Measurements from ENCODE around the gene PUS7. TPM values are rescaled to one million over a fixed set of nuclear protein-coding genes. Genes with fewer than 3 reads are reported as not detected.

PUS7 gene
- total RNA-seq, 4 donors from 2014 or later = 13.4 to 66.2 (median 17.8) TPM

GRCh38 chr7:105493196-105493922, 28.7 kb downstream of the PUS7 start:
- Histone ChIP-seq H3K4me3 (no peak overlapping the region), H3K27me3 (no peaks in the 10 kb centered on the region), H3K9me3 (no peaks in the 10 kb centered on the region), H3K36me3 (peaks cover 0 to 10% of the 10 kb centered on the region in 2 donors), H3K27ac (no peak overlapping the region), H3K4me1 (no peaks in the 10 kb centered on the region)
- ATAC-seq (no peak), DNase-seq (no peak)
- intact Hi-C loops (cut with DNase I; ENCODE audit: low total_unique reads) = no loop called here
- TF ChIP-seq POLR2A (IDR thresholded peaks at IDR 0.05) (no peak), CTCF (IDR thresholded peaks at IDR 0.05 in 4 of 5, conservative IDR thresholded peaks at IDR 0.05 in 1 of 5) (no peak)
- in situ Hi-C loops (cut with MboI; ENCODE audit: low sequenced_read_pairs in 4 of 4) = no loop called here

- DNase-seq (no peak), ATAC-seq (no peak)
- intact Hi-C loops (cut with DNase I; ENCODE audit: low total_unique reads) (no loop called here), in situ Hi-C loops (cut with MboI; ENCODE audit: low sequenced_read_pairs in 4 of 4) (no loop called here)
- no peak overlapping the region for H3K27ac ChIP-seq
- H3K4me1 ChIP-seq = no peaks in the 10 kb centered on the region
- no peak for TF ChIP-seq POLR2A (IDR thresholded peaks at IDR 0.05)
- TF ChIP-seq CTCF (IDR thresholded peaks at IDR 0.05 in 4 of 5, conservative IDR thresholded peaks at IDR 0.05 in 1 of 5) = no peak
- no peaks in the 10 kb centered on the region for H3K9me3 ChIP-seq
- peaks cover 0 to 16% of the 10 kb centered on the region in 2 donors for H3K36me3 ChIP-seq
- H3K27me3 ChIP-seq = no peaks in the 10 kb centered on the region
- H3K4me3 ChIP-seq = no peak overlapping the region
Observed at GRCh38 chr7:105489409-105489808, 32.7 kb downstream of the PUS7 start.

GRCh38 chr7:105487579-105488571, 34.2 kb downstream of the PUS7 start:
- in situ Hi-C loops (cut with MboI; ENCODE audit: low sequenced_read_pairs in 4 of 4) = no loop called here
- TF ChIP-seq POLR2A (IDR thresholded peaks at IDR 0.05) (no peak), CTCF (IDR thresholded peaks at IDR 0.05 in 4 of 5, conservative IDR thresholded peaks at IDR 0.05 in 1 of 5) (peak in 3 of 5 experiments; percentile 9 to 35 (median 24))
- peak overlapping the region in 3 of 4 donors; percentile 23 to 45 (median 24) for H3K27ac ChIP-seq

GRCh38 chr7:105480931-105481330, 41.1 kb downstream of the PUS7 start:
- Histone ChIP-seq H3K36me3 (peaks cover 0 to 29% of the 10 kb centered on the region in 2 donors), H3K4me1 (no peaks in the 10 kb centered on the region), H3K4me3 (no peak overlapping the region), H3K9me3 (no peaks in the 10 kb centered on the region), H3K27ac (no peak overlapping the region), H3K27me3 (no peaks in the 10 kb centered on the region)
- no peak for TF ChIP-seq POLR2A (IDR thresholded peaks at IDR 0.05)
- TF ChIP-seq CTCF (IDR thresholded peaks at IDR 0.05 in 4 of 5, conservative IDR thresholded peaks at IDR 0.05 in 1 of 5) = no peak
- ATAC-seq (no peak), DNase-seq (no peak)
- intact Hi-C loops (cut with DNase I; ENCODE audit: low total_unique reads) = no loop called here
- in situ Hi-C loops (cut with MboI; ENCODE audit: low sequenced_read_pairs in 4 of 4) = no loop called here

More at GRCh38 chr7:105487579-105488571, 34.2 kb downstream of the PUS7 start:
- H3K36me3 ChIP-seq = peaks cover 0 to 16% of the 10 kb centered on the region in 2 donors
- no peak overlapping the region for H3K4me3 ChIP-seq
- ATAC-seq (peak; percentile 69 to 78), DNase-seq (no peak)
- no peaks in the 10 kb centered on the region for H3K9me3 ChIP-seq
- H3K27me3 ChIP-seq = no peaks in the 10 kb centered on the region
- no peaks in the 10 kb centered on the region for H3K4me1 ChIP-seq
- intact Hi-C loops (cut with DNase I; ENCODE audit: low total_unique reads) = loop anchor here (2.0 kb wide), 1 partner anchor 509 kb away; no protein-coding TSS in a partner anchor

All from gastrocnemius medialis (tissue), 4 donors.